Stimulated activated CD4-positive, alpha-beta T cell treated with anti-CD3 and anti-CD28 coated beads, Interleukin-15, amount 100 ng/mL, for 24 hours (primary cell): ENCODE measurements around the gene PIK3R1.

ENCODE experiments used
- DNase-seq: peaks from one replicate; pipeline ENCODE4 v3.0.0-alpha.2; 2020

Gene PIK3R1

DNA sequence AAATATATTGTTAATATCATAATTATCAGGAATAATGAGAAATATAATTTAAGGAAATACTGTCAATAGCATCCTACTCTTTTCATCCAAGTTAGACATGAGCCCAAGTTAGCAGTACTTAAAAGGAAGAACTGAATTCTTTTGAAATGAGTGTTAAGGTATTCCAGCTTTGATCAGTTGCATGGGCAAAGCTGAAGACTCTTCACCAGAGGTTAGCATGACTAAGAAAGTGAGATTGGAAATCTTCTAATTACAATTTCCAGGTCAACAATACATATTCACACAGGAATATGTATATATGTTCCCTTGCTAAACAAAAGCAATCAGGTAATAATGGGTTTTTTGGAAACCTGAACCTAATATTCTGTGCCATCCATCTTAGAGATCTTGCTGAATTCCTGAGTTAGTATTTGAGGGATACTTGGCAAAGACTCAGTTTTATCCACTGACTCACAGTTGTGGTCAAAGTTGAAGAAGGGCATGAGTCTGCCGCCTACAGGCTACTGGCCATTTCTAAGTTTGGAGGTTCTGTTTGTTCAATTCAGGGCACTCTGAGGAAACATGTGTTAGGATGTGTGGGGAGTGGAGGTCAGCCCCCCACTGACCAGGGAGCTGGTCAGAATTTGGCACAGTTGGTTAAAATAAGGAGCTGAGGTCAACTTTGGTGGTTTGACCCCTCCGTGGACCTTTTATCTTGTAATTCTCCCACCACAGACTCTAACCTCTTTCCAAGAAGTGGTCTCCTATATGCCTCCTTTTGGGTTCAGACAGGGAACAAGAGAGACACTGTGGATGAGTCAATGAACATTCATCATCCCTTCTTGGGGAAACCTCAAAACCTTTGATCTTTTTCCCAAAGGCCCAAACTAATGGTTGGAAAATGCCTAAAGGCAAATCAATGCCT is 118.3 kb downstream of the PIK3R1 start:
- no peak for DNase-seq

DNA sequence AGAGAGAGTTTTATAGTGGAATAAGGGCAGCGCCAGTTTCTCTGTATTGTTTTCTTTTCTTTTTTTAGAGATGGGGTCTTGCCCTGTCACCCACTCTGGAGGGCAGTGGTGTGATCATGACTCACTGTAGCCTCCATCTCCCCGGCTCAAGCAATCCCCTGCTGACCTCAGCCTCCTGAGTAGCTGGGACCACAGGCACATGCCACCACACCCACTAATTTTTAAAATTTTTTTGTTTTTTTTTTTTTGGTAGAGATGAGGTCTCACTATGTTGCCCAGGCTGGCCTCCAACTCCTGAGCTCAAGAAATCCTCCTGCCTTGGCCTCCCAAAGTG is 119.0 kb downstream of the PIK3R1 start:
- DNase-seq: no peak

DNA sequence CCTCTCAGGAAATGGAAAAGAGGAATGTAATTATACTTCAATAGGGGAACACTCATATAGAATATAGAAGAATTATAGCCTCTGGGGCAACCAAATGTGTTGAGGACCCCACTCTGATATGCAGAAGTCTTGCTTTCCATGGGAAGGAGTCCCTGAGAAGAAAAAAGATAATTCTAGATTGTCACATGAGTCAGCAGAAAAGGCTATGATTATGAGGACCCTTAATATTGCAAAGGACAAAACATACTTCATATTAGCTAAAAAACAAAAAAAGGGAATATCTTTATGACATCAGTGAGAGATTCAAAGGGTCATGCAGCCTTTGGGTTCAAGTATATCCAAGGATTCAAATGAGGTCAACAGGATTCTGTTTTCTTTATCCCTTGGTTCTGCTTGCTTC is 119.5 kb downstream of the PIK3R1 start:
- DNase-seq: no peak

- no peak for DNase-seq
Observed at GRCh38 chr5:68336200-68336599, 120.6 kb downstream of the PIK3R1 start.

GRCh38 chr5:68337235-68337634 is 121.7 kb downstream of the PIK3R1 start:
- DNase-seq: no peak

GRCh38 chr5:68339921-68340321 is 124.4 kb downstream of the PIK3R1 start:
- DNase-seq: no peak

- DNase-seq: no peak
Observed at GRCh38 chr5:68341006-68341405, 125.5 kb downstream of the PIK3R1 start.

DNA sequence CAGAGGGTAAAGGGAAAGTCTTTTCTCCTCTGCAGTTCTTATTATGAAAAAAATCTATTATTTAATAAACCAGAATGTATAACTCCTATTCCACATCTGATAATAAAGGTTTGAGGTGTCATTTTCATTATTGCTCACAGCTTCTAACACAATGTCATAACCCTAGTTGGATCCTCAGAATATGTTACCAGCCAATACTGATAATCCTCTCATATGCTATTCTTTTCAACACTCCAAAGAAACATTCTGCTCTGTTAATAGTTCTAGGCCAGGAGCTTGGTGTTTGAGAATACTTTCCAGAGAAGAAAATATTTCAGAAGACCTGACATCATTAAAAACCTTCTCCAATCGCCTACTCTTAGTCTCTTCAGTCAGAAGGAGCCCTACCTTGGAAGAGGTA is 127.1 kb downstream of the PIK3R1 start:
- no peak for DNase-seq

GRCh38 chr5:68343421-68343826 is 127.9 kb downstream of the PIK3R1 start:
- peak; percentile 34 for DNase-seq

GRCh38 chr5:68344447-68345111 is 129.0 kb downstream of the PIK3R1 start:
- peak; percentile 31 for DNase-seq

GRCh38 chr5:68345171-68345570 is 129.6 kb downstream of the PIK3R1 start:
- no peak for DNase-seq

DNA sequence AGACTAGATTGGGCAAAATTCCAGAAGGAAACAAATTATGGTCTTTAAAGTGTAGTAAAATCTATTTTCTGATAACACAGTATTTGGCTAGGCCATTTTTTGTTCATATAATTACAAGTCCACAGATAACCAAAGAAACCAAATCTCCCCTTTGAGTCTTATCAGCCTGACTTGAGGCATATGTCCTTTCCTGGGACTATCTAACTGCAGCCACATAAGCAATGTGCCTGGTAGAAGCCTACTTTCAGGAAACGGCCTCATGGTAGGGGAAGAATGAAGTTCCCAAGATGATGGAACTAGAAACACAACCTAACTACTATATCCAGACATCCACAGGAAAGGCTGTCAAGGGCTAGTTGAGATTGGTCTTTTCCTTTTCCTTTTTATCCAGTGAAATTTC is 130.0 kb downstream of the PIK3R1 start:
- DNase-seq: no peak

GRCh38 chr5:68347536-68347935 is 132.0 kb downstream of the PIK3R1 start:
- DNase-seq: no peak

- no peak for DNase-seq
Observed at GRCh38 chr5:68348447-68349222, 133.1 kb downstream of the PIK3R1 start.

- DNase-seq: no peak
Observed at GRCh38 chr5:68350176-68350575, 134.6 kb downstream of the PIK3R1 start.
